Right forelimb (tissue), 1 donor: ENCODE results near the gene IGFL4.
"Not testable (repeated sequence)": the region's sequence is repeated elsewhere in the genome, so short reads cannot be mapped to it uniquely, and the experiment has no call there.

ENCODE experiments used
- DNase-seq: peaks from one replicate; pipeline ENCODE4 v3.0.0-alpha.2; 2018

The IGFL4 gene

DNA sequence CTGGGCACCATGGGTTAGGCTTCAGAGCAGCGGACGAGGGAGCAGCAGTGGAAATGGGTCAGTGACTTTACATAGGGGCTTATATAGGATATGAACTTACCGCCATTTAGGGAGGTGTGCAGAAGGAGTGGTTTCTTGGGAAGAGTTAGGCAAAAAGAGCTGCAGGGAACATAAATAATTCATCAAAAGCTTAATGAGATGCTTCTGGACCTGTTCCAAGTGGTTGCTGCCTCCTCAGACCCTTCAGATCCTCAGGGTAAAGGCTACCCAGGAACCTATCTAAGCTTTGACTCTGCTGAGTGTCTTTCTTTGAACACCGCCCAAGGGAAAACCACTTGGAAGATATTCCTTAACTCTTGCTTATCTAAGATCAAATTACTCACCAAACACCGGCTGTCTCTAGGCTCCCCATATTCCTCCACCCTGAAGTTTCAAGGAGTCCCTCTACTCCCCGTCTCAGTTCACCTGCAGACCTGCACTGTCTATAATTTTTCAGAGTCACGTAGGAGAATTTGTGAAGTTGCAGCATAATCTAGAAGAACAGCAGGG is at the start of gene IGFL4:
IGFL4 (minus strand) TSS at position 51 of the 549 bp plus-strand sequence; CDS start at position 11, 40 bp downstream.
- DNase-seq, result no peak

DNA sequence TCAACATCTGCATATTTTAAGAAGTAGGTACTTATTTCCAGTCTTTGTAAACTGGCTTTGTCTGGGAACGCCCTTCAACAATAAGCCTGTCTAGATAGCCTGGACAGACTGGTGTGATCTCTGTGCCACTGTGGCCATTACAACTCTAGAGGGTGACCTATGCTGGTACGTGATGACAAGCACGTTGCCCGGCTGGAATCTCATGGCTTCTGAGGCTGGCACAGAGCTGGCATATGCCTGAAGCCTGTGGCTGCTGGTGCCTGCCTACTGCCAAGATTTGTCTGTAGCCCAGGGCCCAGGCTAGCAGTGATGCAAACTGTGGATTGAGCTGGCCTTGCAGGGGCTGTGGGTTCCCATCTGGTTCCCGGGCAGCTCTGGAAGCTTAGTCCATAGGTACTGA is 49.6 kb upstream of the IGFL4 start:
- no peak for DNase-seq

DNA sequence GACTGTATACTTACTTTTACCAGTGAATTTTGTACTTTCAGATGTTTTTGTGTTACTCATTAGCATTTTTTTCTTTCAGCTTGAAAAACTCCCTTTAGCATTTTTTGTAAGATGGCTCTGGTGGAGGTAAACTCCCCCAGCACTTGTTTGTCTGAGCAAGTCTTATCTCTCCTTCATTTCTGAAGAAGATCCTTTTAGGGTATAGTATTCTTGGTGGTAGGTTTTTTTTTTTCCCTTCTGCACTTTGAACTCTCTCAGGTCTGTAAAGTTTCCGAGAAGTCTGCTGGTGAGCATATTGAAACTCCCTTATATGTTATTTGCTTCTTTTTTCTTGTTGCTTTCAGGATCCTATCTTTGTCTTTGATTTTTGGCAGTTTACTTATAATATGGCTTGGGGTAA is 48.6 kb upstream of the IGFL4 start:
- DNase-seq, result no peak

DNA sequence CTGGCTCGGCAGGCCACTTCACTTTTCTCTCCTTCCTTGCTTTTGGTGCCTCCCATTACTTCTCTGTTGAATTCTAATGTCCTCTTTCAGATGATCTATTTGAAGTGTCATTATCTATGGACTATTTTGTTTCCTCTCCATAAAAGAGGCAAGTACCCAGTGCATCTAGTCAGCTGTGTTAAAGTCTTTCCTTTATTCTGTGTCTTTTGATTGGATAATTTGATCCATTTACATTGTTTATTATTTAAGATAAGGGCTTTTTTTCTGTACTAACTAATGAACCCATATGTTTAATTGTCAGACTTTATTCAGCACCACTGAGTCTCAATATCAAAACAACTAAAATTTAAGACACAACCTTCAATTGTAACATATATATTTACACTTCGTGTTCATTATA is 47.3 kb upstream of the IGFL4 start:
- DNase-seq, result no peak

DNA sequence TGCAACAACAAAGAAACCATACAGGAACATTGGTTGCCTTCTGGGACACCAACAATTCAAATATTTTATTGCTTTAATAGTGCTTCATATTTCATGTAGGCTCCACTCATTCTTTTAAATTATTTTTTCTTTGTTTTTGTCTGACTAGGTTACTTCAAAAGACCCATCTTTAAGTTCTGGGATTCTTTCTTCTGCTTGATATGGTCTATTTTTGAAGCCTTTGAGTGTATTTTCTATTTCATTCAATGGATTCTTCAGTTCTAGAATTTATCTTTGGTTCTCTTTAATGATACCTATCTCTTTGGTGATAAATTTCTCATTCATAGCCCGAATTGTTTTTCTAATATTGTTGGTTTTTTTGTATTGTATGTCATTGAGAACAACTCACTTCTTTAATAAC is 45.1 kb upstream of the IGFL4 start:
- no peak for DNase-seq

DNA sequence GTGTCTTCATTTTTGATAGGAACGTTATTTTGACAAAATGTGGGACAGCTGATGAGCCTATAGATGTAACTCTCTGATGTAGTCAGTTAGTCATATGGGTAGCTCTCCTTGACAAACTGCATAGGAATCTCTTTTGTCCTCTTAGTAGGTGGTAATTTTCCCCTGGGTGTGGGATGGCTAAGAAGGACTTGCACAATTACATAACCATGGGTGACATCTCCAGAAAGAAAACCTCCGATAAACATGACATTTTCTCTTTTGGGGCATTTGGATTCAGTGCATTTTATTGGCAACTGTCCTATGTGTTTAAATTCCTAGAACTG is 41.9 kb upstream of the IGFL4 start:
- DNase-seq, result no peak

DNA sequence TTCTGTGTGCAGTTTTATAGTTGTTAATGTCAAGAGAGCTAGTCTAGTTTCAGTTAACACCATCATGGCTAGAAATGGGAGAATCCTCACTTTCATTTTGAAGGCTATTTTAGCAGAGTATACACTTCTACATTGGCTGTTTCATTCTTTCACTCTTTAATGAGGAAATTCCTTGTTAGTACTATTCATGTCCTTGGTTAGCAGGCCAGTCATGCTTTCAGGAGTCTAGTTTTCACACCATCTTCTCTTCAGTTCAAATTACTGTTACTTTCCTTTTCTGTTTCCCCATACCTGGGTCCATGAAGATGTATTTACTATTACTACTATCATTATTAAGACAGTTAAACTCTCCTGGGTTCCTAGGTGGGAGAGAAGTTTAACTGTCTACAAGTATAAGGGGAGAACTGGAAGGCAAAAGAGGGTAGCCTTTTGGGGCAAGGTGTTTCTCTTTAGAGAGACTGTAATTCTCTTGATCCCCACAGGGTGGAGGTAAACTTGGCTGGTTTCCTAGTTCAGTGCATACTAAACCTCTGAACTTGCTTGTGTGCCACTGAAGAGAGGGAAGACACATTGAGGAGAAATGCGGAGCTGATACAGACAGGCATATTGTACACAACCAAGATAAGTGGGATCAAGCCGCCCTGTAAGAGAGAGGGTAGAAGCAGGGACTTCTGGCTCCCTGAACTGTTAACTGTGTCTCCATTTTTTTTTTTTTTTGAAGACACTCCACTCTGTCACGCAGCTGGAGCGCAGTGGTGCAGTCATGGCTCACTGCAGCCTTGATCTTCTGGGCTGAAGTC is 41.3 kb upstream of the IGFL4 start:
- DNase-seq, result no peak

DNA sequence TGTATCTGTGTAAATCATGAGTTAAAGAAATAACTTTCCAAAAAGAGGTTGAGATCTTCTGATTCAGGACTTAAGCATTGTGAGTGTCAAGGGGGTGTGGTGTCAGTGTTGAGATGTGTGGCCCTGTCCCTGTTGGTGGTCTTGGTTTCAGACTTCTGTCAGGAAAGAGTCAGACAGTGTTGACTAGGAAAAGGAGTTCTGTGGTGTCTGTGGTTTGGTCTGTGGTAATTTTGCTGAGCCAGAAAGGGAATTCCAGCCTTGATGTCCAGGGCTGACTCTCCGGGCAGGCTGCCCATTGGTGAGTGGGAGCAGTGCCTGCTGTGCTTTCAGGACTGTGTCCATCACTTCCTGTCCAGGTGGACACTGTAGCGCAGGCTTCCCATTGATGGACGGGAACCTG is 39.8 kb upstream of the IGFL4 start:
- no peak for DNase-seq

DNA sequence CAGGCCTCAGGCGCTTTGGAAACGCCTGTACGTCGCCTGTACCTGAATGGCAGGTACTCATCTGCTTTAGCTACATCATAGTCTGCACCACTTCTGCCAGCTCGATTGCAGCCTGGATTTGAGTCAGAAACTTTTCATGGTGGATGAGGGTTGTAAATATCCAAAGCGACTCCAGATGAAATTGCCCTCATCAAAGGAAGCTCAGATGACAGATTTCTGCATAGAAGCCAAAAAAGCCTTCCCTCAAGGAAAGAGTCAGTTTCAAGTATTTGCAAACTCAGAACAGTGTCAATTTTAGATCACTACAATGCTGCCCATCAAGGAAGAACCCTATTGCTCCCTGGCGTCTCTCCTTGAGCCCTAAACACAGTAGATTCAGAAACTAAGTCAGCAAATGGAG is 38.8 kb upstream of the IGFL4 start:
- DNase-seq, result no peak

DNA sequence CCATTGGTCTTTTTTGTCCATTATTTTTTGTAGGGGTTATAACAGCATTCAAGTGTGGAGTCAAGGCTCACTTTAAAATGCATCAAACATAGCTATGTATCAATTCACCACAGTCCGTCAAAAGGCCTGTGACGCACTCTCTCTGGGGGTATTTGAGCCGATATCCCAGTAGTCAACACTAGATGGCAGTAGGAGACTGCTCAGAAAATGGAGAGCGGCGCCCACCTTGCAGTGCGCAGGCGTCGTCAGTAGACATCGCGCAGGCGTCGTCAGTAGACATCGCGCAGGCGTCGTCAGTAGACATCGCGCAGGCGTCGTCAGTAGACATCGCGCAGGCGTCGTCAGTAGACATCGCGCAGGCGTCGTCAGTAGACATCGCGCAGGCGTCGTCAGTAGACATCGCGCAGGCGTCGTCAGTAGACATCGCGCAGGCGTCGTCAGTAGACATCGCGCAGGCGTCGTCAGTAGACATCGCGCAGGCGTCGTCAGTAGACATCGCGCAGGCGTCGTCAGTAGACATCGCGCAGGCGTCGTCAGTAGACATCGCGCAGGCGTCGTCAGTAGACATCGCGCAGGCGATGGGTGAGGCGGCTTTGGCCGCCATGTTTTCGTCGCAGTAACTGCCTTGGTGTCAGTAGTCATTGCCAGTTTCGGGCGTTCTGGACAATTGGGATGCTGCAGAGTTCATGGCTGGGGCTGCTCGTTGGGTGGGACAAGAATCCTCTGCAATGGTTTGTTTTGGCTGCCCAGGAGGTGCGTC is 38.0 kb upstream of the IGFL4 start:
- not testable (repeated sequence) for DNase-seq

DNA sequence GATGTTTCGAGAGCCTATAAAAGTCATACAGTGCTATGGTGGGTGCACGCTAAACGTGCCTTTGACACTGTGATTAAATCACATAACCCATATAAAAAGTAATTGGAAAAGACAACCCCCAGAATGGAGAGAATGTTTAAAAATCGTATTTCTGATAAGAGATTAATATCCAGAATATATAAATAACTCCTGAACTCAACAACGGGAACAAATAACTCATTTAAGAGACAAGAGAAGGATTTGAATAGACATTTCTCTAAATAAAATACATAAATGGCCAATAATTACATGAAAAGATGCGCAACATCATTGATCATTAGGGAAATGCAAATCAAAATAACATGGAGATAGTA is 37.0 kb upstream of the IGFL4 start:
- no peak for DNase-seq

DNA sequence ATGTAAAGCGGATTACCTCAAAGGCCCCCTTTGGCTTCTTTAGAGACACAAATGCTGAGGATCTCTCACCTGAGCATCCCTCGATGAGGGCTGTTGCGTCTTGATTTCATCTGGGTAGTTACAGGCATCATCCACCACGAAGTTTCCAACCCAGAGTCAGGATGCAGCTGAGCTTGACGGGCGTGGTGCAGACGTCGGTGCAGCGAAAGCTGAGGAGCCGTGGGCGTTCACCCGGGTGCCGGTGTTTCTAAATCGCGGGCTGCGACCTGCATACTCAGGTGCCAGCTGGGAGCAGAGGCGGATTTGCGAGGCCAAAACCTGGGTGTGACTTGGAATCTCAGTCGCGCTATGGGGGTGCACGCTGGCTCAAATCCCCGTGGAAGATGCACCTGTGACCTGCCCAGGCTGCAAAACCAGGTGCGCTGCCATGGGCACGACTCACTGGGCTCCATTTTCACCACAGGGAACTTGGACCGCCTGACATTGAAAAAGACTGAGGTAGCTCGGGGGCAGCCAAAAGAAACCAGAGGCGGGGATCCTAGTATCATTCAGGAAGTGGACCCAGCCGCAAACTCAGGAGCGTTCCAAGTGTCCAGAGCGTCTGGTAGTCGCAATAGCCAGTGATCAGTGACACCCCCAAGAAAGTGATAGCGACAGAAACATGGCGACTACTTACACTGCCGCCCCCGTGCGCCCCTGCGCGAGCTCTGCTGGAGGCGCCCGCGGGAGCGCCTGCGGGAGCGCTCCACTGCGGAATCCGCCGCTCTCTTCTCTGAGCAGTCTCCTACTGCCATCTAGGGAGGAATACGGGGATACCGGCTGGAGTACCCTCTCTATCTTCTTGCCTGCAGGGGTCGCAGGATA is 36.4 kb upstream of the IGFL4 start:
- peak; percentile 56 for DNase-seq

DNA sequence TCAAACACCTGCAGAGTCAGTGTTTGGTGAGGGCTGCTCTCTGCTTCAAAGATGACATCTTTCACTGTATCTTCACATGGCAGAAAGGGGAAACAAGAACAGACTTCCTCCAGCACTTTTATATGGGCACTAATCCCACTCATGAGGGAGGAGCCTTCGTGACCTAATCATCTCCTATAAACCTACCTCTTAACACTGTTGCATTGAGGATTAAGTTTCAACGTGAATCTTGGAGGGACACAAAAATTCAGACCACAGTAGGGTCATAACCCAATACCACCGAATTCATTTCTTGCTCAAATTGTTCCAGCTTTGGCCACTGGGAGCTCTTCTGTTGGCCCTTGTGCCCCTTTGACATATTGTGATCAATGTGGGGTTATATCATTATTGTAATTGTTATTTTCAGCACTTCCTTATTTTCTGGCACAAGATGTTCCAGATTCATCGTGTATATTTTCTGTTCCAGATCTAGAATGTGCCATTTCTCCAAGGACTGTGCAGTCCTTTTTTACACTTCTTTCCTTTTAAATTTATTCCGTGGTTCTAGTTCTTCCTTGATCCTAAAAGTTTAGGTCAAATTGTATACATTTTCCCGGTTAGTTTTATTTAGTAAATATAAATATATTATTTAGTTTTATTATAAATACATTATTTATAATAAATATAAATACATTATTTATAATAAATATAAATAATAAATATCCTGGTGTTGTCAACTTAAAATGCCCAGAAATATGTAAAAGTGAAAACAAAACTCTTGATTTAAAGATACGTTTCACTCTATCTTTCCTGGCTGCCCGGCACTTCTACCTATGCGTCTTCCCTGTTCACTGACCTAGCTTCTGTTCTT is 35.5 kb upstream of the IGFL4 start:
- no peak for DNase-seq

DNA sequence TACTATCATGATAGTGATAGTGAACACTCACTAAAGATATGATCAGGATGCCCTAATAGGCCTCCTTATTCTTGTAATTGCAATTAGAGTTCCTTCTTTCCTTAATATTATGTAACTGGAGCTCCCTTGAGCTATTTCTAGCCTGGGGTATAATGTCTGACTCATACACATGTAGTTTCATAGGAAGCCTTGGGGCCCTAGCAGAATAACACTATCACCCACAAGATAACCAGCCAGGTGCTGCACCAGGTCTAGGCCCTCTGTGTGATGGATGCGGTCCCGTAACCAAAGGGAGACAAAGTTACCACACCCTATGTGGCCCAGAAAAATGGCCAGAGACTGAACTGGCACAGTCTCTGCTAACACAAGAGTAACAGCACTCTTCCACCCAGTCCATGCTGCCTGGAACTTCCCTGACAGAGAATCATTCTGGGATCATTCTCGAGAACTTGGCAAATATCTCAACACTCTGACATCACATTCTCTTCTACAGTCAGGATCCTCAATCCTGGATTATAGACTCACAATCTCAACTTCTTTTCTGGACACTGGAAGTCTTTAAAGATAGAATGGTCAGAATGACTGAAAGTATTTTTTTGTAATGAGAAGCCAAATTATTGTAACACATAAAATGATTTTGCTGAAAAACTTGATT is 32.6 kb upstream of the IGFL4 start:
- DNase-seq, result no peak

DNA sequence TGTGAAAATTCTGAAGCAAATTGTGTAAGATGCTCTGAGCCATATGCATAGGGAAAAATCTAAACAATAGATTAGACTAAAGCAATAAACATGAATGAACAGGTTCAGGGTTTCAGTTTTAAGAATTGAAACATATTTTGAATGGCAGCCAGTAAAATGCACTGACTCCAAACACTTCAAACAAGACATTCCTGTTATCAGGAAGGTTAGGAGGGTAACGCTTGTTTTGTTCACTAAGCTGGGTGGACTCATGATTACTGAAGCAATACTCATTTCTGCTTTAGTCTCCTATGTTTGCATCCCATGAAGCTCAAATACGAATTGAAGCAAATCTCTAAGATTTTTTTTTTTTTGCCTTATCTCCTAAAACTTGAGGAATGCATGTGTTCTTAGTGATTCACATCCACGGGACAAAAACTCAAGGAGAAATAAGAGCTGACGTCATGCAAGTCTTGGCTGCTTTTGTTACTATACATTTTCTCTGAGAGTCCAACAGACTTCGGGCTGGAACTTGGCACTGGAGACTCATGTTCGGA is 29.1 kb upstream of the IGFL4 start:
- no peak for DNase-seq

DNA sequence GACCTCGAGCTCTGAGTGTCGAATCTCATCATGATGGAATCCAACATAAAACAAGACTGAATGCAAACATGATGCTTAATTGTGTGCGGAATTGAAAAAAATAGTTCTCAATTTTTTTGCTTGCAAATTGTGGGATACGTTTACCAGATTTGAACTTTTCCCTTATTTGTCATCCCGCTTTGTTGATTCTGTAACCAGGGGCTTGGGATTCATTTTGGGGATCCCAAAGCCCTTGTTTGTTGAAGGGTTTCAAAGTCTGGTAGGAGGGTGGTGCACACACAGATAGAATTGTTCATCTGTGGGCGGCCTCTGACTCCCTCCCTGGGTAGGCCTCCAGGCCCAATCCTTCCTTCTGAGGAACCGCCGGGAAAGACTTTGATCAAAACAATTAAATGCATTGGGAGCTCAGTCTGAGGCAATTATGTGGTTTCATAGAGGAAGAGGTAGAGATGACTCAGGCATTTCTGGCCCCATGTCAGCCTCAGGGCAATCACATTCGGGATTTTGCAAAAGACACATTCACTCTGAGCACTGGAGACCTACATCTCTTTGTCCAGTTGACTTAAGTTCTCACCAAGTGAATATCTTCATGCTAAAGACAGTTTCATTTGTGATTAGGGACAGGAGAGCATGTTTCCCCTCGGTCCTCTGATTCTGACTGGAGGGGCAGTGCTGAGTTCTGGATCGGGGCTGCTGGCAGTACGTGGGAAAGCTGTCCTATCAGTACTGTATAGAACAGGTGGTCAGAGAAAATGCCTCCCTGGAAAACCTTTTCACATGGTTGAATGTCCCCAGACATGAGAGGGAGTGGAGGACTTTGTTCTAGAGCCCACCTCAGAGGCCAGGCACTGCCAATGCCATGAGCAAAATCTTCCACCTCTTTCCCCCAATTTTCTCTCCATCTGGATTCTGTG is 27.8 kb upstream of the IGFL4 start:
- no peak for DNase-seq

DNA sequence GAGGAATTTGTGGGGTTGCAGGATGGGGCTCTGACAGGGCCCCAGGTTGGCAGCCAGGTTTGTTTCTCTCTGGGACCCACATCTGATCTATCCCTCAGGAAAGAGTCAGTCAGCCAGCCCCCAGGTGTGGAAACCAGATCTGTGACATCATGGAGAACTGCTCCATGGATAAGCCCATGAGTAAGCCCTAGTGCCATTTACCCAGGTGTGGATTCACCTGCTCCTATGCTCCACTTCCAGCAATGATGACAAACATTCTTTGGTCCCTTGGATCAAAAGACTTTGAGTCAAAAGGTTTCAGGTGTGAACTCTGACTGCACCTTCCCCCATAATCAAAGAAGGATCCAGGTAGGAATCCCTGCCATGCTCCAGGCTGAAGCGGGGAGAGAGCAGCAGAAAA is 26.9 kb upstream of the IGFL4 start:
- DNase-seq, result no peak

DNA sequence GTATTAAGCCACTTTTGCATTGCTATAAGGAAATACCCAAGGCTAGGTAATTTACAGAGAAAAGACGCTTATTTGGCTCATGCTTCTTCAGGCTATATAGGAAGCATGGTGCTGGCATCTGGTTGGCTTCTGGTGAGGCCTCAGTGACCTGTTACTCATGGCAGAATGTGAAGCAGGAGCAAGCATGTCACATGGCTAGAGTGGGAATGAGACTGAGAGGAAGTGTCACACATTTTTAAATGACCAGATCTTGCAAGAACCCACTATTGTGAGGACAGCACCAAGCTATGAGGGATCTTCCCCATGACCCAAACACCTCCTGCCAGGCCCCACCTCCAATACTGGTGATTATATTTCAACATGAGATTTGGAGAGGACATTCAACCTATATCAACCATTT is 25.7 kb upstream of the IGFL4 start:
- no peak for DNase-seq

DNA sequence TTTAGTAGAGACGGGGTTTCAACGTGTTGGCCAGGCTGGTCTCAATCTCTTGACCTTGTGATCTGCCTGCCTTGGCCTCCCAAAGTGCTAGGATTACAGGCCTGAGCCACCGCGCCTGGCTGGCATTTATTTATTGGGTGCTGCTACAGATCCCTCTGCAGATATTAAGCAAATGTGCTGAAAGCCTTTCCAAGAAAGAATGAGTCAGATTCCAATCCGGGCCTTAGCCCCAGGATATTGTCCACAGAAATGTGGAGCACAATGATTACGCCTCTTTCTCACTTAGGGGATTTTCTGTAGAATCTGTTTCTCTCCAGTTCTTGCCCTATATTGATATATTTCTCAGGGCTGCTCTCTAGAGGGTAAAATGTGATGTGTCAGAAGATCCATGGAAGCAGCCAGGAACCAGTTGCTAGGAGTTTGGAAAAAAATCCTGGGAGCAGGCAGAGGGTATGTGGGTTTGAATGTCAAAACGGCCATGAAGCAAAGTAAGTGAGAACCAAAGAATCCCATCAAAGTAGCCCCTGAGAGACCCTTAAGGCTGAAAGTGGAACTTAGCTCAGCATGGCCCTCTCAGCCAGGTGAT is 24.8 kb upstream of the IGFL4 start:
- no peak for DNase-seq

DNA sequence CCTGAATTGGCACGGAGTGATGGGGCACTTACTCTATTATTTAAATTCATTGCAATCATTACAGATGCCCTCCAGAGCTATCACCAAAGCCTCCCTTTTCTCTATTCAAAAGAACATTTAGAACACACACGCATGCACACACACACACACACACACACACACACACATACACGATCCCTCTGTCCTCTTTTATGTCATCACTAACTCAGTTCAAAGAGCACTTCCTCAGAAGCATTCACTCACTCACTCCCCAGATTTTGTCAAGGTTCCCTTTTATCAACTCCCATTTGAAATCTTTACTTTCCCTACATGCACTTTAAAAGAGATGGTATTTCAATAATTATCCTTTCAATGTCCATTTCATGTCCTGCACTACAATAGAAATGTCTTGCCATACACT is 22.4 kb upstream of the IGFL4 start:
- DNase-seq, result no peak
